C4-2B (cell line): ENCODE measurements around the gene ZFP1.
"Not testable (repeated sequence)": the region's sequence is repeated elsewhere in the genome, so short reads cannot be mapped to it uniquely, and the experiment has no call there.

Experiments
- H3K27ac ChIP-seq: fragments of 450-650 bp; 2 replicates; pipeline ENCODE4 v1.5.1; 2017
- ZFX ChIP-seq: fragments of 450-650 bp; IDR thresholded peaks from 2 replicates; pipeline ENCODE4 v1.6.1; 2017
- TF ChIP-seq, protein P1 (sequence below): fragments of 450-650 bp; conservative IDR thresholded peaks from 2 replicates; pipeline ENCODE4 v1.5.1; 2017; ENCODE audit warnings: mild to moderate bottlenecking

The ZFP1 gene

DNA sequence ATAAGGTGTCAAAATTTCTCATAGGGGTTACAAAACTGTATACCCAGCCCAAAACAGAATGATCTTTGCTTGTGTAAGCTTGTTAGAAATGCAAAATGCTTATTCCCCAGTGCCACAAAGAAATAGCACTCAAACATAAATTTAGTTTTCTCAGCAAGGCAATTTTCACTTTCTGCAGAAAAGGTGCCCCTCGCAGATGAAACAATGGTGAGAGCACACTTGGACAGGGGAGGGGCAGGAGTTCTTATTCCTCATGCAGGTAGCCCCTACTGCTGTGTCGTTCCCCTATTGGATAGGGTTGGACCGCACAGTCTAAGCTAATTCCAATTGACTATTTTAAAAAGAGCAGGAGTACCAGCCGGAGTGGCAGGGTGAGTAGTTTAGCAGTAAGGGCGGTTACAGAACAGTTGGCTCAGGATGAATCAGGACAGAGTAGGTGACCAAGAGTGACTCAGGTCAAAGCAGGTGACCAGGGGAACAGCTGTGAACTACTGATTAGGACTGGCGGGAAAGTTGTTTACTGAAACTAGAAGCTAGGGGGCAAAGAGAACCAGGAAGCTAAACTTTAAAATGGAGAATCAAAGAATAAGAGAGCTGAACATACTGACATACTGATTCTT is 26.3 kb upstream of the ZFP1 start:
- TF ChIP-seq ZFX: no peak
- TF ChIP-seq, protein P1, sequence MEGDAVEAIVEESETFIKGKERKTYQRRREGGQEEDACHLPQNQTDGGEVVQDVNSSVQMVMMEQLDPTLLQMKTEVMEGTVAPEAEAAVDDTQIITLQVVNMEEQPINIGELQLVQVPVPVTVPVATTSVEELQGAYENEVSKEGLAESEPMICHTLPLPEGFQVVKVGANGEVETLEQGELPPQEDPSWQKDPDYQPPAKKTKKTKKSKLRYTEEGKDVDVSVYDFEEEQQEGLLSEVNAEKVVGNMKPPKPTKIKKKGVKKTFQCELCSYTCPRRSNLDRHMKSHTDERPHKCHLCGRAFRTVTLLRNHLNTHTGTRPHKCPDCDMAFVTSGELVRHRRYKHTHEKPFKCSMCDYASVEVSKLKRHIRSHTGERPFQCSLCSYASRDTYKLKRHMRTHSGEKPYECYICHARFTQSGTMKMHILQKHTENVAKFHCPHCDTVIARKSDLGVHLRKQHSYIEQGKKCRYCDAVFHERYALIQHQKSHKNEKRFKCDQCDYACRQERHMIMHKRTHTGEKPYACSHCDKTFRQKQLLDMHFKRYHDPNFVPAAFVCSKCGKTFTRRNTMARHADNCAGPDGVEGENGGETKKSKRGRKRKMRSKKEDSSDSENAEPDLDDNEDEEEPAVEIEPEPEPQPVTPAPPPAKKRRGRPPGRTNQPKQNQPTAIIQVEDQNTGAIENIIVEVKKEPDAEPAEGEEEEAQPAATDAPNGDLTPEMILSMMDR: no peak
- no peak overlapping the region for H3K27ac ChIP-seq

DNA sequence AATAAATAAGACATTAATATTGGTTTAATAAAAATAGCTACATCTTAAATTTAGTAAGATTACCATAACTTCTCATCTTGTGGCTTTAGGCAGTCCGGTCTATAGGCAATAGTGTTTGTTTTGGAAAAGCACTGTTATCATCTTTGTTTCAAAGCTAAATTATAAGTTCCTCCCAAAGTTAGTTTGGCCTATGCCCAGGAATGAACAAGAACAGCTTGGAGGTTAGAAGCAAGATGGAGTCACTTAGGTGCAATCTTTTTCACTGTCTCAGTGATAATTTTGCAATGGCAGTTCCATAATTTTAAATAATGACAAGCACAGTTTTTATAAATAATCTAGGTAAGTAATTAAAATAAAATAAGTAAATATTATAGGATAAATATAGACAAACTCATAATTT is 25.7 kb upstream of the ZFP1 start:
- no peak overlapping the region for H3K27ac ChIP-seq
- TF ChIP-seq ZFX: no peak
- TF ChIP-seq, protein P1: no peak

DNA sequence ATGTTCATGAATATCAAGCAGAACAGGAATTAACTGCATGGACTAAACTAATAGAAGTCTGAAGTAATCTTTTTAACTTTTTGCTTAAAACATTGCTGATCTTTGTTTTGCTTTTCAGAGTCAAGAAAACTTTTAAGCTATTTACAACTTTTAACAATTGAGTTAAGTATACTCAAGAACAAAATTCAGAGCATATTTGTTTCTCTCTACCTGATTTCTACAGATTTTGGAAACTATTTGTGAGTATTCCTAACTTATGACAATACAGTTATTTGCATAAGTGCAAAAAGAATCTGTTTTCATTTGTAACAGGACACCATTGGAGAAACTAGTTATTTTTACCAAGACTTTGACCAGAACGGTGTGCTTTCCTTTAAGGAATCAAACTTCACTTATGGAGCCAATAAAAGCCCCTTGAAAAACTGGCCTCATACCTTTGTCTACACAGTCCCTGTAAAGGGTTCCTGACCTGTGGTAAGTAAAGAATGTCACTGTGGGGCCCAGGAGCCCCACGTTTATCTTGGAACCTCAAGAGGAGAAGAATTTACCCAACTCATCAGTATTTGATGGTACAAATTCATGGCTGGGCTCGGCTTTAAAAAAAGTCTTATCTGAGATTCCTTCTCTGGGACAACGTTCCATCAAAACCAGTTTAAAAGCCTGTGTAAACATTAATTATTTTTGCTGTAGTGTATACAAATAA is 20.5 kb upstream of the ZFP1 start:
- TF ChIP-seq, protein P1: no peak
- no peak for TF ChIP-seq ZFX
- H3K27ac ChIP-seq: no peak overlapping the region

DNA sequence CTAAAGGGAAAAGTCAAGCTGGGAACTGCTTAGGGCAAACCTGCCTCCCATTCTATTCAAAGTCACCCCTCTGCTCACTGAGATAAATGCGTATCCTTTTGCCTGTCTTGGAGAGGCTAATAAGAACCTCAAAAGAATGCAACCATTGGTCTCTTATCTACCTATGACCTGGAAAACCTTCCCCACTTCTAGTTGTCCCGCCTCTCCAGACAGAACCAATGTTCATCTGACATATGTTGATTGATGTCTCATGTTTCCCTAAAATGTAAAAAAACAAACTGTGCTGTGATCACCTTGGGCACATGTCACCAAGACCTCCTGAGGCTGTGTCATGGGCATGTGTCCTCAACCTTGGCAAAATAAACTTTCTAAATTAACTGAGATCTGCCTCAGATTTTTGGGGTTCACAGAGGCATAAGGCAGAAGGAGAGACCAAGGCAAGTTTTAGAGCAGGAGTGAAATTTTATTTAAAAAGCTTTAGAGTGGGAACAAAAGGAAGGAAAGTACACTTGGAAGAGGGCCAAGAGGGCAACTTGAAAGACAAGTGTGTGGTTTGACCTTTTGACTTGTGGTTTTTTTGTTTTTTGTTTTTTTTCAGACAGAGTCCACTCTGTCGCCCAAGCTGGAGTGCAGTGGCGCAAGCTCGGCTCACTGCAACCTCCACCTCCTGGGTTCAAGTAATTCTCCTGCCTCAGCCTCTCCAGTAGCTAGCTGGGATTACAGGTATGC is 18.7 kb upstream of the ZFP1 start:
- not testable (repeated sequence) for H3K27ac ChIP-seq

DNA sequence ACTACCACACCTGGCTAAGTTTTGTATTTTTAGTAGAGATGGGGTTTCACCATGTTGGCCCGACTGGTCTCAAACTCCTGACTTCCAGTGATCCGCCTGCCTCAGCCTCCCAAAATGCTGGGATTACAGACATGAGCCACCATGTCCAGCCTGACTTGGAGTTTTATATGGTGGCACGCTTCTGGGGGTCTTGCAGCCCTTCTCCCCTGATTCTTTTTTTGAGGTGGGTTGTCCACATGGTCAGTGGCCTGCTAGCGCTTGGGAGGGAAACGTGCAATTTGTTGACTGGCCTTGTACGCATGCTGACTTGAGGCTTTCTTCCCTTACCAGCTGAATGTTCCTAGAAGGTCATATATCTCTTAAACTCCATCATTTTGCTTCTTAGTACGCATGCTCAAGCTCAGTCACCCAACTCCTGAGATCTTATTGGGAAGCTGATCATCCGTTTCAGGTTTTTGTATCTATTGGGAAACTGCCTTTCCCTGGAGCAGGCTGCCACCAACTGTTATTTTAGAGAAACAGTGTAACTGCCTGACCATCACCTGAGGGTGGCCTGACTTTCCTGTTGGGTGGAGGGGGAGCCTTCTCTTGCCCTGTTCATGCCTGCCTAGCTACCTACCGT is 18.1 kb upstream of the ZFP1 start:
- no peak for TF ChIP-seq ZFX
- H3K27ac ChIP-seq: no peak overlapping the region

DNA sequence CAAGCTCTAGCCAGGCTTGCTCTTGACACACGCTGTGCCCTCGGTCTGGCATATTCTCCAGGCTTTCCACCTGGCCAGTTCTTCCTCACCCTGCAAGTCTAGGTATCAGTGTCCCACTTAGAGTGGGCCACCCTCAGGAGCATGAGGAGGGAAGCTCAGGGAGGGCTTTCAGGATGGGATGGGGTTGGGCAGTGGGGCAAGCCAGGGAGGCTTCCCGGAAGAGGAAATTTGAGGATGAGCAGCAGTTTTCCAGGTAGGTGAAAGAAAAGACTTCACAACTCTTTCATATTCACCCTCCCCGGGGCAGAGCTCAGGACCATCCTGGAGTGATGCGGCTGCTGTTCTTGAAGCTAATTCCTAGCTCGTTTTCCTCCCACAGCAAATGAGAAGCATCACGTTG is 17.2 kb upstream of the ZFP1 start:
- TF ChIP-seq, protein P1: no peak
- TF ChIP-seq ZFX: no peak
- no peak overlapping the region for H3K27ac ChIP-seq

DNA sequence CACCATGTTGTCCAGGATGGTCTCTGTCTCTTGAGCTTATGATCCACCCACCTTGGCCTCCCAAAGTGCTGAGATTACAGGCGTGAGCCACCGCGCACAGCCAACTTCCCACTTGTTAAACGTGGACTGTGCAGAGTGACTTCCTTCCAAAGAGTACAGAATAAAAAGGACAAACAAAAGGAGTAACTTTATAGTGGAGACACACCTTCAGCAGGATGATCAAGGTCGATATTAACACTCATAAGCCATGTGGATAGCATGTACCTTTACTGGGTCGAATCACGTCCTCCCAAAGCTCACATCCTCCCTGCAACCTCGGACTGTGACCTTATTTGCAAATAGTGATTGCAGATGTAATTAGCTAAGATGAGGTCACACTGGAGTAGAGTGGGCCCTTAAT is 10.1 kb upstream of the ZFP1 start:
- TF ChIP-seq ZFX: no peak
- TF ChIP-seq, protein P1: no peak
- H3K27ac ChIP-seq: no peak overlapping the region

DNA sequence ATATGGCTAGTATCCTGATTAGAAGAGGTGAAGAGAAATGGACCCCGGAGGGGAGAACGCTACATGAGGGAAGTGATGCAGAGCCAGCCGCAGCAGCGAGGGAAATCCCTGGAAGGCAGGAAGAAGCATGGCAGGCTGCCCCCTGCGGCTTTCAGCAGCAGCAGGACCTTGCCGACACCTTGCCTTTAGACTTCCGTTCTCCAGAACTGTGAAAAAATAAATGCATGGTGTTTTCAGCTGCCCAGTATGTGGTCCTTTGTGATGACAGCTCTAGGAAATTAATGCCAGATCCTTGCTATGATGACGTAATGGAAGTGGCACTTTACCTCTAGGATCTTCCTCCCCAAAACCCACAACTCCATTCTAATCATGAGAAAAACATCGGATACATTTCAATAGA is 9.7 kb upstream of the ZFP1 start:
- TF ChIP-seq, protein P1: no peak
- no peak overlapping the region for H3K27ac ChIP-seq
